Uterus (tissue), 2 donors: ENCODE data around the gene C12orf43.

Experiments
- CTCF ChIP-seq, 4 experiments: fragments of 200-600 bp in 2 of 4; fragments of 450-650 bp in 2 of 4; sonication (generic) in 2 of 4; IDR thresholded peaks; one replicate each; pipeline ENCODE4 v1.5.1; 2016 to 2019; ENCODE audit warnings: antibody characterized with exemption in 4 of 4, mild to moderate bottlenecking in 2 of 4, moderate library complexity in 1 of 4
- POLR2A ChIP-seq, 2 donors: fragments of 450-650 bp; IDR thresholded peaks; one replicate each; pipeline ENCODE4 v1.6.1; 2016; ENCODE audit warnings: antibody characterized with exemption in 2 of 2, mild to moderate bottlenecking in 1 of 2, moderate library complexity in 1 of 2

GRCh38 chr12:121022713-121023112 is 6.4 kb upstream of the C12orf43 start:
- TF ChIP-seq CTCF (IDR thresholded peaks at IDR 0.05), result no peak
- no peak for TF ChIP-seq POLR2A (IDR thresholded peaks at IDR 0.05)
